ENCODE results near the gene WFDC8. TPM values are rescaled to one million over a fixed set of nuclear protein-coding genes. Genes with fewer than 3 reads are reported as not detected.

The WFDC8 gene
- polyA plus RNA-seq, 6 donors from 2014 or later = not detected

- no peak for DNase-seq
- Mint-ChIP-seq H3K4me3 (no peak within 1 kb of the TSS), H3K36me3 (no peaks in the 10 kb centered on the region), H3K27ac (no peak within 1 kb of the TSS), H3K4me1 (no peaks in the 10 kb centered on the region), H3K9me3 (peaks cover 0 to 3% (median 0%) of the 10 kb centered on the region in 7 donors), H3K27me3 (peaks cover 36 to 62% (median 53%) of the 10 kb centered on the region in 3 donors)
- ATAC-seq (ENCODE audit: low read depth in 2 of 2) = no peak
These were observed 39.7 kb downstream of the WFDC8 start, which contains the start of gene WFDC6 for GRCh38 chr20:45539382-45539781. Gene WFDC6 (minus strand): TSS chr20:45539482. CDS start chr20:45539407, 75 bp downstream.

- no peaks in the 10 kb centered on the region for H3K4me1 Mint-ChIP-seq
- H3K27ac Mint-ChIP-seq = no peak overlapping the region
- H3K27me3 Mint-ChIP-seq = peaks cover 31 to 52% (median 45%) of the 10 kb centered on the region in 3 donors
- H3K36me3 Mint-ChIP-seq = no peaks in the 10 kb centered on the region
- H3K4me3 Mint-ChIP-seq = no peak overlapping the region
- ATAC-seq (ENCODE audit: low read depth in 2 of 2) (no peak), DNase-seq (no peak)
- peaks cover 0 to 3% (median 0%) of the 10 kb centered on the region in 7 donors for H3K9me3 Mint-ChIP-seq
These were observed 40.8 kb downstream of the WFDC8 start for GRCh38 chr20:45538209-45538799.

GRCh38 chr20:45527294-45527693, 51.8 kb downstream of the WFDC8 start:
- ATAC-seq (ENCODE audit: low read depth in 2 of 2) = no peak
- Mint-ChIP-seq H3K27ac (no peak overlapping the region), H3K9me3 (no peaks in the 10 kb centered on the region), H3K27me3 (peaks cover 41 to 56% (median 50%) of the 10 kb centered on the region in 3 donors), H3K4me1 (no peaks in the 10 kb centered on the region), H3K36me3 (no peaks in the 10 kb centered on the region), H3K4me3 (no peak overlapping the region)
- no peak for DNase-seq

- H3K4me3 Mint-ChIP-seq = no peak overlapping the region
- H3K27me3 Mint-ChIP-seq = peaks cover 50 to 63% (median 51%) of the 10 kb centered on the region in 3 donors
- no peak for ATAC-seq (ENCODE audit: low read depth in 2 of 2)
- H3K4me1 Mint-ChIP-seq = no peaks in the 10 kb centered on the region
- no peak for DNase-seq
- H3K36me3 Mint-ChIP-seq = no peaks in the 10 kb centered on the region
- H3K9me3 Mint-ChIP-seq = peaks cover 0 to 7% (median 0%) of the 10 kb centered on the region in 7 donors
- no peak overlapping the region for H3K27ac Mint-ChIP-seq
These were observed 55.3 kb downstream of the WFDC8 start for GRCh38 chr20:45523821-45524220.

GRCh38 chr20:45518282-45518681, 60.8 kb downstream of the WFDC8 start:
- Mint-ChIP-seq H3K27me3 (peaks cover 38 to 50% (median 47%) of the 10 kb centered on the region in 3 donors), H3K4me3 (no peak overlapping the region), H3K9me3 (peaks cover 0 to 9% (median 3%) of the 10 kb centered on the region in 7 donors), H3K4me1 (no peaks in the 10 kb centered on the region), H3K27ac (no peak overlapping the region), H3K36me3 (peaks cover 0 to 6% of the 10 kb centered on the region in 2 donors)
- no peak for DNase-seq
- no peak for ATAC-seq (ENCODE audit: low read depth in 2 of 2)

- DNase-seq = no peak
- peak within 1 kb of the TSS in 1 of 8 donors; percentile 6 for H3K4me3 Mint-ChIP-seq
- ATAC-seq (ENCODE audit: low read depth in 2 of 2) = no peak
These were observed 63.8 kb downstream of the WFDC8 start, which contains the start of gene SPINT3 for GRCh38 chr20:45515147-45515913. Gene SPINT3 (minus strand): TSS chr20:45515622. CDS start chr20:45515608, 14 bp downstream.

GRCh38 chr20:45510242-45510862, 68.7 kb downstream of the WFDC8 start:
- H3K4me3 Mint-ChIP-seq = no peak overlapping the region
- H3K9me3 Mint-ChIP-seq = peaks cover 0 to 4% (median 0%) of the 10 kb centered on the region in 7 donors
- DNase-seq = no peak
- peaks cover 0 to 7% of the 10 kb centered on the region in 2 donors for H3K36me3 Mint-ChIP-seq
- no peak for ATAC-seq (ENCODE audit: low read depth in 2 of 2)
- H3K27ac Mint-ChIP-seq = no peak overlapping the region
- H3K4me1 Mint-ChIP-seq = peaks cover 0 to 8% (median 7%) of the 10 kb centered on the region in 3 donors
- peaks cover 34 to 73% (median 47%) of the 10 kb centered on the region in 3 donors for H3K27me3 Mint-ChIP-seq

More at GRCh38 chr20:45515147-45515913, 63.8 kb downstream of the WFDC8 start, which contains the start of gene SPINT3:
- peaks cover 0 to 13% of the 10 kb centered on the region in 2 donors for H3K36me3 Mint-ChIP-seq
- peak within 1 kb of the TSS in 1 of 6 donors; percentile 20 for H3K27ac Mint-ChIP-seq
- no peaks in the 10 kb centered on the region for H3K4me1 Mint-ChIP-seq
- peaks cover 41 to 58% (median 42%) of the 10 kb centered on the region in 3 donors for H3K27me3 Mint-ChIP-seq
- H3K9me3 Mint-ChIP-seq = peaks cover 0 to 9% (median 3%) of the 10 kb centered on the region in 7 donors

GRCh38 chr20:45509091-45509490, 70.0 kb downstream of the WFDC8 start:
- Mint-ChIP-seq H3K27me3 (peaks cover 26 to 65% (median 56%) of the 10 kb centered on the region in 3 donors), H3K36me3 (peaks cover 0 to 7% of the 10 kb centered on the region in 2 donors), H3K27ac (no peak overlapping the region), H3K4me1 (peaks cover 0 to 8% (median 7%) of the 10 kb centered on the region in 3 donors), H3K4me3 (no peak overlapping the region), H3K9me3 (peaks cover 0 to 4% (median 0%) of the 10 kb centered on the region in 7 donors)
- ATAC-seq (ENCODE audit: low read depth in 2 of 2) (no peak), DNase-seq (no peak)

GRCh38 chr20:45508068-45508886, 70.8 kb downstream of the WFDC8 start:
- peaks cover 0 to 8% (median 7%) of the 10 kb centered on the region in 3 donors for H3K4me1 Mint-ChIP-seq
- no peak overlapping the region for H3K4me3 Mint-ChIP-seq
- DNase-seq (no peak), ATAC-seq (ENCODE audit: low read depth in 2 of 2) (no peak)
- H3K9me3 Mint-ChIP-seq = peaks cover 0 to 4% (median 0%) of the 10 kb centered on the region in 7 donors
- peaks cover 0 to 7% of the 10 kb centered on the region in 2 donors for H3K36me3 Mint-ChIP-seq
- no peak overlapping the region for H3K27ac Mint-ChIP-seq
- H3K27me3 Mint-ChIP-seq = peaks cover 30 to 69% (median 62%) of the 10 kb centered on the region in 3 donors

- Mint-ChIP-seq H3K9me3 (peaks cover 0 to 3% (median 0%) of the 10 kb centered on the region in 7 donors), H3K4me1 (peaks cover 0 to 8% (median 7%) of the 10 kb centered on the region in 3 donors), H3K27ac (peak overlapping the region in 1 of 6 donors; percentile 10), H3K27me3 (peaks cover 28 to 68% (median 57%) of the 10 kb centered on the region in 3 donors), H3K4me3 (no peak overlapping the region), H3K36me3 (peaks cover 0 to 5% of the 10 kb centered on the region in 2 donors)
- DNase-seq (no peak), ATAC-seq (ENCODE audit: low read depth in 2 of 2) (no peak)
These were observed 71.9 kb downstream of the WFDC8 start for GRCh38 chr20:45507011-45507820.

- Mint-ChIP-seq H3K36me3 (no peaks in the 10 kb centered on the region), H3K9me3 (peaks cover 0 to 1% (median 0%) of the 10 kb centered on the region in 7 donors), H3K4me3 (no peak overlapping the region), H3K4me1 (peaks cover 0 to 8% (median 7%) of the 10 kb centered on the region in 3 donors), H3K27ac (no peak overlapping the region), H3K27me3 (peaks cover 27 to 65% (median 53%) of the 10 kb centered on the region in 3 donors)
- ATAC-seq (ENCODE audit: low read depth in 2 of 2) (no peak), DNase-seq (no peak)
These were observed 72.7 kb downstream of the WFDC8 start for GRCh38 chr20:45506398-45506797.

GRCh38 chr20:45503403-45503802, 75.7 kb downstream of the WFDC8 start:
- Mint-ChIP-seq H3K9me3 (peaks cover 0 to 3% (median 0%) of the 10 kb centered on the region in 7 donors), H3K27ac (peak overlapping the region in 1 of 6 donors; percentile 67), H3K4me1 (peaks cover 0 to 8% (median 7%) of the 10 kb centered on the region in 3 donors), H3K4me3 (no peak overlapping the region), H3K36me3 (no peaks in the 10 kb centered on the region), H3K27me3 (peaks cover 21 to 65% (median 53%) of the 10 kb centered on the region in 3 donors)
- ATAC-seq (ENCODE audit: low read depth in 2 of 2) = no peak
- no peak for DNase-seq
